ENCODE data around the gene NEUROG2.
"Not testable (repeated sequence)": the region's sequence is repeated elsewhere in the genome, so short reads cannot be mapped to it uniquely, and the experiment has no call there.

Gene NEUROG2

DNA sequence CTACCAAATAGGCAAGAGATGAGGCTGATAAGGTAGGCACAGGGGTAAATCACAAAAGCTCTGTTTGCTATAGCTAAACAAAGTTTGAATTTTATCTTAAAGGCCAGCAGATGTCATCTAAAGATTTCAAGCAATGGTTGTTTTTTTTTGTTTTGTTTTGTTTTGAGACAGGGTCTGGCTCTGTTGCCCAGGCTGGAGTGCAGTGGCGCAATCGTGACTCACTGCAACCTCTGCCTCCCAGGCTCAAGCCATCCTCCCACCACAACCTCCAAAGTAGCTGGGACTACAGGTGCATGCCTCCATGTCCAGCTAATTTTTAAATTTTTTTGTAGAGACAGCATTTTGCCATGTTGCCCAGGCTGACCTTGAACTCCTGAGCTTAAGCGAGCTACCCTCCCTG is 43.1 kb upstream of the NEUROG2 start:
- H3K27ac Mint-ChIP-seq = no peak overlapping the region
- H3K36me3 Mint-ChIP-seq (ENCODE audit: low read depth) = peaks cover 3% of the 10 kb centered on the region
- H3K27me3 Mint-ChIP-seq (ENCODE audit: low read depth) = no peaks in the 10 kb centered on the region
- TF ChIP-seq, protein P1, sequence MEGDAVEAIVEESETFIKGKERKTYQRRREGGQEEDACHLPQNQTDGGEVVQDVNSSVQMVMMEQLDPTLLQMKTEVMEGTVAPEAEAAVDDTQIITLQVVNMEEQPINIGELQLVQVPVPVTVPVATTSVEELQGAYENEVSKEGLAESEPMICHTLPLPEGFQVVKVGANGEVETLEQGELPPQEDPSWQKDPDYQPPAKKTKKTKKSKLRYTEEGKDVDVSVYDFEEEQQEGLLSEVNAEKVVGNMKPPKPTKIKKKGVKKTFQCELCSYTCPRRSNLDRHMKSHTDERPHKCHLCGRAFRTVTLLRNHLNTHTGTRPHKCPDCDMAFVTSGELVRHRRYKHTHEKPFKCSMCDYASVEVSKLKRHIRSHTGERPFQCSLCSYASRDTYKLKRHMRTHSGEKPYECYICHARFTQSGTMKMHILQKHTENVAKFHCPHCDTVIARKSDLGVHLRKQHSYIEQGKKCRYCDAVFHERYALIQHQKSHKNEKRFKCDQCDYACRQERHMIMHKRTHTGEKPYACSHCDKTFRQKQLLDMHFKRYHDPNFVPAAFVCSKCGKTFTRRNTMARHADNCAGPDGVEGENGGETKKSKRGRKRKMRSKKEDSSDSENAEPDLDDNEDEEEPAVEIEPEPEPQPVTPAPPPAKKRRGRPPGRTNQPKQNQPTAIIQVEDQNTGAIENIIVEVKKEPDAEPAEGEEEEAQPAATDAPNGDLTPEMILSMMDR (IDR thresholded peaks at IDR 0.05; ENCODE audit: unreplicated experiment in 3 of 3) = no peak
- no peaks in the 10 kb centered on the region for H3K4me1 Mint-ChIP-seq
- H3K9me3 Mint-ChIP-seq = no peaks in the 10 kb centered on the region
- no peak overlapping the region for H3K4me3 Mint-ChIP-seq

DNA sequence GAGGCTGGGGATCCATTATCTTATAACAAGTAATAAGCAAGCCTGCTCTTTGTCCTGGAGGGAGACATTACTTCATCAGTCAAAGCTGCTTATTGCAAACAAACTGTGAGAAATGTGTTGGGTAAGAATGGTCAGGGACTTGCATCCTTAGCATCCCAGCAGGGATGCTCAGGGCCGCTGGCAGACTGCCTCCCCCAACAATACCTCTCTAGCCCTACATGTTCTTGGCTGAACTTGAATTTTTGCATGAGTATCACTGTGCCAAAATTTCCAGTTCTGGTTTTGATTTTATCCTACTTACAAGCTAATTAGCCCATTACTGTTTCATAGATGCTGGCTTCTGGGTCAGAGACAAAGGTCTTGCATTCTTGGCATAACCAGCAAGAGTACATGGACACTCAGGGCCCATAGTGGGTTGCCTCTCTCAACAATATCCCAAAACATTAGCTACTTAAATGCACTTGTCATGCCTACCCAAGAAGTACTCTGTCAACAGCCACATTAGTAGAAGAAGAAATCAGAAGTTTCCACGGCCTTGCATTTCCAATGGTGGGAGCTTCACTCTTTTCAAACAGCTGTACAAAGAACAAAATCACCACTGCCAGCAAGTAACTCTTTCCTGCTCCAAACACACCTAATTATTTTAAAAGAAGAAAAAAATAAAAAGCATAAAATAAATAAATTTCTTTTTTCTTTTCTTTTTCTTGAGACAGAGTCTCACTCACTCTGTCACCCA is 41.9 kb upstream of the NEUROG2 start:
- Mint-ChIP-seq H3K9me3 (no peaks in the 10 kb centered on the region), H3K27ac (no peak overlapping the region), H3K4me3 (no peak overlapping the region), H3K36me3 (ENCODE audit: low read depth) (peaks cover 3% of the 10 kb centered on the region), H3K27me3 (ENCODE audit: low read depth) (no peaks in the 10 kb centered on the region), H3K4me1 (no peaks in the 10 kb centered on the region)
- TF ChIP-seq, protein P1 (IDR thresholded peaks at IDR 0.05; ENCODE audit: unreplicated experiment in 3 of 3) = no peak

DNA sequence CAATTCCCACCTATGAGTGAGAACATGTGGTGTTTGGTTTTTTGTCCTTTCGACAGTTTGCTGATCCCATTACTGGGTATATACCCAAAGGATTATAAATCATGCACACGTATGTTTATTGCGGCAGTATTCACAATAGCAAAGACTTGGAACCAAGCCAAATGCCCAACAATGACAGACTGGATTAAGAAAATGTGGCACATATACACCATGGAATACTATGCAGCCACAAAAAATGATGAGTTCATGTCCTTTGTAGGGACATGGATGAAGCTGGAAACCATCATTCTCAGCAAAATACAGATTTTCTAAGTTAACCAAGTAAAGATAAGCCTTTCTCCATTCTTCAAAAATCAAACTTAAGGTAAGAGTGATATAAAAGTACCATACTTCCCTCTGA is 38.3 kb upstream of the NEUROG2 start:
- H3K4me1 Mint-ChIP-seq; H3K9me3 Mint-ChIP-seq; H3K4me3 Mint-ChIP-seq; H3K27me3 Mint-ChIP-seq (ENCODE audit: low read depth); H3K36me3 Mint-ChIP-seq (ENCODE audit: low read depth); H3K27ac Mint-ChIP-seq: not testable (repeated sequence)

DNA sequence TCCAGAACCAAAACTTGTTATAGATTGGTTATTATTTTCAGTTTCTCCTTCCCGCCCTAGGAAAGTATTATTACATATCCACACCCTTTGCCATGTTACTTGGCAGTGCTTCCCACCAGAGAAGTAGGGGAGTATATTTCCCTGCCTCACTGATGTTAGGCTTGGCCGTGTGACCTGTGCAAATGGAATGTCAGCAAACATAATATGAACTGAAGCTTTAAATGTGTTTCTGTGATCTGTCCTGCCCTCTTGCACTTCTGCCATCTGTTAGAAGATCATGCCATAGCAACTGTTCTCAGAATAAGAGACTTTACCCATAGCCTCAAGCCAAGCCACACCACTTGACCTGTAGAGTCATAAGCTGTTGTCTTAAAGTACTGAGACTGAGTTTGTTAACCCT is 36.7 kb upstream of the NEUROG2 start:
- Mint-ChIP-seq H3K9me3 (no peaks in the 10 kb centered on the region), H3K27me3 (ENCODE audit: low read depth) (no peaks in the 10 kb centered on the region), H3K36me3 (ENCODE audit: low read depth) (peaks cover 3% of the 10 kb centered on the region), H3K27ac (no peak overlapping the region), H3K4me1 (no peaks in the 10 kb centered on the region), H3K4me3 (no peak overlapping the region)
- TF ChIP-seq, protein P1 (IDR thresholded peaks at IDR 0.05; ENCODE audit: unreplicated experiment in 3 of 3) = no peak

DNA sequence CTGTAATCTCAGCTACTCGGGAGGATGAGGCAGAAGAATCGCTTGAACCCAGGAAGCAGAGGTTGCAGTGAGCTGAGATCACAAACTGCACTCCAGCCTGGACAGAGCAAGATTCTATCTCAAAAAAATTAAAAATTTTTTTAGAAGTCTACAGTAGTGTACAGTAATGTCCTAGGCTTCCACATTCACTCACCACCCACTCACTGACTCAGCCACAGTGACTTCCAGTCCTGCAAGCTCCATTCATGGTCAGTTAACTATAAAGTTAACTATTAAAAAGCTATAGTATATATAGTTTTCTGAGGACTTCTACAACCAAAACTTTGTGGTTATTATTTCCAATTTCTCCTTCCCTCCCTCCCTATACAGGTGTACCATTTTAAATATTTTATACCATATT is 34.7 kb upstream of the NEUROG2 start:
- Mint-ChIP-seq H3K27ac (no peak overlapping the region), H3K4me1 (no peaks in the 10 kb centered on the region), H3K36me3 (ENCODE audit: low read depth) (no peaks in the 10 kb centered on the region), H3K4me3 (no peak overlapping the region), H3K27me3 (ENCODE audit: low read depth) (no peaks in the 10 kb centered on the region), H3K9me3 (no peaks in the 10 kb centered on the region)
- TF ChIP-seq, protein P1 (IDR thresholded peaks at IDR 0.05; ENCODE audit: unreplicated experiment in 3 of 3) = no peak

DNA sequence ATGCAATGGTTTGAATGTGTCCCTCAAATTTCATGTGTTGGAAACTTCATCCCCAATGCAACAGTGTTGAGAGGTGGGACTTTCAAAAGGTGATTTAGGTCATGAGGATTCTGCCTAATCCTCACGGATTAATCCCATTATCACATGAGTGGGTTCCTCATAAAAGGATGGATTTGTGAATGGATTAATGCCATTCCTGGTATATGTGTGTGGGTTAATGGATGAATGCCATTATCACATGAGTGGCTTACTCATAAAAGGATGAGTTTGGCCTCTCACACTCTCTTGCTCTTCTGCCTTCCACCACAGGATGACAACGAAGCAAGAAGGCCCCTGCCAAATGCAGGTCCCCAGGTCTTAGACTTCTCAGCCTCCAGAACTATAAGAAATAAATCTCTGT is 30.5 kb upstream of the NEUROG2 start:
- H3K27ac Mint-ChIP-seq = no peak overlapping the region
- H3K27me3 Mint-ChIP-seq (ENCODE audit: low read depth) = no peaks in the 10 kb centered on the region
- no peaks in the 10 kb centered on the region for H3K36me3 Mint-ChIP-seq (ENCODE audit: low read depth)
- H3K9me3 Mint-ChIP-seq = no peaks in the 10 kb centered on the region
- no peaks in the 10 kb centered on the region for H3K4me1 Mint-ChIP-seq
- TF ChIP-seq, protein P1 (IDR thresholded peaks at IDR 0.05; ENCODE audit: unreplicated experiment in 3 of 3) = no peak
- no peak overlapping the region for H3K4me3 Mint-ChIP-seq

Data from nephron (organoid).